ENCODE results near the gene STXBP2.

- no peak for TF ChIP-seq EZH2 (IDR thresholded peaks at IDR 0.05; ENCODE audit: insufficient read depth, poor library complexity, severe bottlenecking)
- TF ChIP-seq EZH2phosphoT487 (IDR thresholded peaks at IDR 0.05; ENCODE audit: insufficient read depth, low read depth), result no peak
Measured at GRCh38 chr19:7602240-7602934, 34.5 kb upstream of the STXBP2 start.
